A549 (cell line): ENCODE data around the gene ERV3-1. TPM values are rescaled to one million over a fixed set of nuclear protein-coding genes. Genes with fewer than 3 reads are reported as not detected.
"Not testable (repeated sequence)": the region's sequence is repeated elsewhere in the genome, so short reads cannot be mapped to it uniquely, and the experiment has no call there.

Experiments
- ATAC-seq, 2 experiments: fragments of 200-7000 bp in 1 of 2; fragments of >200 bp in 1 of 2; cut with Nextera tagmentation in 1 of 2; cut with Tn5 transposase in 1 of 2; 3 replicates each; pipeline versions ENCODE4 v1.8.0 to v1.9.1; 2018 to 2020; ENCODE audit warnings: mild to moderate bottlenecking in 1 of 2, moderate library complexity in 1 of 2
- CTCF ChIA-PET: fragments of 300-600 bp; sonication (Branson Sonifier 250); formaldehyde crosslinking; extraction: SDS; loops from one replicate; lab custom pipeline; 2021; ENCODE audit warnings: antibody characterized with exemption, inconsistent platforms; lab: Yijun Ruan, JAX
- POLR2A ChIA-PET: fragments of 350-600 bp; formaldehyde crosslinking; extraction: SDS; loops from one replicate; lab custom pipeline; 2021; ENCODE audit warnings: antibody characterized with exemption, inconsistent platforms; lab: Yijun Ruan, JAX
- DNase-seq, 2 experiments: peaks; one replicate each; pipeline versions ENCODE4 v3.0.0 to v3.0.0-alpha.2; 2011 to 2016; ENCODE audit warnings: low read depth in 1 of 2, low spot score in 1 of 2
- FAIRE-seq: peaks from 2 replicates; lab custom pipeline; 2011; peaks lifted over from hg19 to GRCh38; lab: Jason Lieb, UNC
- H3K27ac ChIP-seq, 2 experiments: fragments of >200 bp; sonication (Bioruptor Twin); formaldehyde crosslinking; 3 replicates each; pipeline ENCODE4 v1.5.1; 2016 to 2017
- H3K4me1 ChIP-seq: fragments of >200 bp; sonication (Bioruptor Twin); formaldehyde crosslinking; 3 replicates; pipeline ENCODE4 v1.6.1; 2016
- H3K4me2 ChIP-seq: fragments of >200 bp; sonication (Bioruptor Twin); formaldehyde crosslinking; 3 replicates; pipeline ENCODE4 v1.6.1; 2016
- H3K4me3 ChIP-seq: fragments of >200 bp; sonication (Bioruptor Twin); formaldehyde crosslinking; 3 replicates; pipeline ENCODE4 v1.5.1; 2016
- H3K9me3 ChIP-seq: fragments of >200 bp; sonication (Bioruptor Twin); formaldehyde crosslinking; 3 replicates; pipeline ENCODE4 v1.6.1; 2016
- BCL3 ChIP-seq: fragments of >200 bp; sonication (Bioruptor Twin); formaldehyde crosslinking; IDR thresholded peaks from 3 replicates; pipeline ENCODE4 v1.6.1; 2016
- EHF ChIP-seq: fragments of 250-450 bp; sonication (Bioruptor Pico); IDR thresholded peaks from 2 replicates; pipeline ENCODE4 v1.5.0; 2020; ENCODE audit warnings: mild to moderate bottlenecking
- FOSB ChIP-seq: fragments of 250-450 bp; sonication (Bioruptor Pico); IDR thresholded peaks from 2 replicates; pipeline ENCODE4 v1.5.0; 2020; ENCODE audit warnings: mild to moderate bottlenecking, moderate library complexity
- GATA3 ChIP-seq: IDR thresholded peaks from 2 replicates; pipeline ENCODE4 v1.6.1; 2012; ENCODE audit warnings: borderline replicate concordance
- JUN ChIP-seq, 2 experiments: fragments of >200 bp; sonication (Bioruptor Twin); formaldehyde crosslinking; IDR thresholded peaks; 2 replicates in 1 of 2; 3 replicates in 1 of 2; pipeline ENCODE4 v1.6.1; 2016 to 2017
- KDM1A ChIP-seq: fragments of 200-600 bp; sonication (generic); IDR thresholded peaks from 2 replicates; pipeline ENCODE4 v1.6.1; 2016; ENCODE audit warnings: low read depth, mild to moderate bottlenecking
- MAX ChIP-seq: IDR thresholded peaks from 2 replicates; pipeline ENCODE4 v1.6.1; 2012
- MYC ChIP-seq: IDR thresholded peaks from 2 replicates; pipeline ENCODE4 v1.6.1; 2012; ENCODE audit warnings: mild to moderate bottlenecking, inconsistent platforms, low read length, improper control_type of control experiment, borderline replicate concordance
- PBX3 ChIP-seq: IDR thresholded peaks from 2 replicates; pipeline ENCODE4 v1.6.1; 2012
- PHF8 ChIP-seq: fragments of 200-600 bp; sonication (generic); IDR thresholded peaks from 2 replicates; pipeline ENCODE4 v1.6.1; 2016; ENCODE audit warnings: low read depth, mild to moderate bottlenecking, antibody characterized with exemption, moderate library complexity, borderline replicate concordance
- POLR2A ChIP-seq: IDR thresholded peaks from 2 replicates; pipeline ENCODE4 v1.6.1; 2012; ENCODE audit warnings: mild to moderate bottlenecking, low read length
- RAD21 ChIP-seq, 2 experiments: fragments of >200 bp in 1 of 2; sonication (Bioruptor Twin) in 1 of 2; formaldehyde crosslinking in 1 of 2; IDR thresholded peaks in 1 of 2; conservative IDR thresholded peaks in 1 of 2; 2 replicates in 1 of 2; 3 replicates in 1 of 2; pipeline ENCODE4 v1.6.1; 2012 to 2018; ENCODE audit warnings: inconsistent platforms in 1 of 2
- RARB ChIP-seq: fragments of 250-450 bp; sonication (Bioruptor Pico); IDR thresholded peaks from 2 replicates; pipeline ENCODE4 v1.8.0; 2021; ENCODE audit warnings: mild to moderate bottlenecking, moderate library complexity
- RFX5 ChIP-seq: fragments of 450-650 bp; IDR thresholded peaks from 2 replicates; pipeline ENCODE4 v1.7.1; 2014; ENCODE audit warnings: antibody characterized with exemption, mild to moderate bottlenecking, moderate library complexity
- ZNF302 ChIP-seq: fragments of 250-450 bp; sonication (Bioruptor Pico); IDR thresholded peaks from 2 replicates; pipeline ENCODE4 v1.9.0; 2021; ENCODE audit warnings: inconsistent platforms, mild to moderate bottlenecking, moderate library complexity
- ZSCAN20 ChIP-seq: fragments of 250-450 bp; sonication (Bioruptor Pico); IDR thresholded peaks from 2 replicates; pipeline ENCODE4 v1.8.0; 2022; ENCODE audit warnings: mild to moderate bottlenecking, moderate library complexity
- WGBS: methylation state at CpG from one replicate; pipeline ENCODE4 v1.1.6; 2017; ENCODE audit errors: missing lambda C conversion rate; 5-methylcytosine and 5-hydroxymethylcytosine counted together
- polyA minus RNA-seq: library from RNA; depleted of rRNA, polyadenylated mRNA; stranded (reverse); fragments of >200 nt; gene quantifications from 2 replicates; pipeline ENCODE4 v1.2.3, GENCODE V29; 2011; rRNA and poly(A)+ RNA removed
- polyA plus RNA-seq, 4 experiments: library from polyadenylated mRNA; depleted of rRNA in 3 of 4; stranded (reverse); fragments of >200 nt; fragmentation: RNase III in 1 of 4; extraction: RNeasy Plus Mini Kit Qiagen cat#74134 plus additional on column Dnase treatment in 1 of 4; gene quantifications; 2 replicates in 3 of 4; 3 replicates in 1 of 4; pipeline ENCODE4 v1.2.3, GENCODE V29; 2011 to 2017
- TF ChIP-seq, protein P1 (sequence below): fragments of 250-450 bp; sonication (Bioruptor Pico); IDR thresholded peaks from 2 replicates; pipeline ENCODE4 v1.5.0; 2020; ENCODE audit warnings: low read depth, mild to moderate bottlenecking, moderate library complexity
- TF ChIP-seq, protein P2 (sequence below): fragments of 150-350 bp; IDR thresholded peaks from 2 replicates; pipeline ENCODE4 v1.6.1; 2014; ENCODE audit warnings: low read depth, mild to moderate bottlenecking, low read length

The ERV3-1 gene, protein sequence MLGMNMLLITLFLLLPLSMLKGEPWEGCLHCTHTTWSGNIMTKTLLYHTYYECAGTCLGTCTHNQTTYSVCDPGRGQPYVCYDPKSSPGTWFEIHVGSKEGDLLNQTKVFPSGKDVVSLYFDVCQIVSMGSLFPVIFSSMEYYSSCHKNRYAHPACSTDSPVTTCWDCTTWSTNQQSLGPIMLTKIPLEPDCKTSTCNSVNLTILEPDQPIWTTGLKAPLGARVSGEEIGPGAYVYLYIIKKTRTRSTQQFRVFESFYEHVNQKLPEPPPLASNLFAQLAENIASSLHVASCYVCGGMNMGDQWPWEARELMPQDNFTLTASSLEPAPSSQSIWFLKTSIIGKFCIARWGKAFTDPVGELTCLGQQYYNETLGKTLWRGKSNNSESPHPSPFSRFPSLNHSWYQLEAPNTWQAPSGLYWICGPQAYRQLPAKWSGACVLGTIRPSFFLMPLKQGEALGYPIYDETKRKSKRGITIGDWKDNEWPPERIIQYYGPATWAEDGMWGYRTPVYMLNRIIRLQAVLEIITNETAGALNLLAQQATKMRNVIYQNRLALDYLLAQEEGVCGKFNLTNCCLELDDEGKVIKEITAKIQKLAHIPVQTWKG
- polyA plus RNA-seq (2011; rRNA removed) (5.7 and 5.8 TPM in 2 replicates), polyA plus RNA-seq (2017; fragmentation: RNase III; extraction: RNeasy Plus Mini Kit Qiagen cat#74134 plus additional on column Dnase treatment) (5.0 to 7.0 TPM (median 5.8 TPM) in 3 replicates), polyA minus RNA-seq (4.8 and 6.3 TPM in 2 replicates)
- 1.9 and 2.1 TPM in 2 replicates for polyA plus RNA-seq (2012; cell fraction: cytosol; rRNA removed)
- 1.9 and 2.7 TPM in 2 replicates for polyA plus RNA-seq (2012; cell fraction: nucleus; rRNA removed)

GRCh38 chr7:65006094-65006992, at the start of gene ERV3-1:
ERV3-1 (minus strand) TSS chr7:65006687; CDS start chr7:64993026, 13,661 bp downstream.
- Histone ChIP-seq H3K4me1 (no peaks in the 10 kb centered on the region), H3K4me3 (peak within 1 kb of the TSS; percentile 74), H3K9me3 (peaks cover 42% of the 10 kb centered on the region), H3K4me2 (peak within 1 kb of the TSS; percentile 68), H3K27ac (peak within 1 kb of the TSS; percentile 83 to 92)
- ChIA-PET POLR2A (interaction anchor here (0.6 to 1.8 kb wide), 4 partner anchors 31 to 241 kb away, joined by 5 to 29 read pairs (median 8); partner anchors contain the start of genes ZNF138 and ZNF273), CTCF (no interaction called here)
- TF ChIP-seq, protein P1, sequence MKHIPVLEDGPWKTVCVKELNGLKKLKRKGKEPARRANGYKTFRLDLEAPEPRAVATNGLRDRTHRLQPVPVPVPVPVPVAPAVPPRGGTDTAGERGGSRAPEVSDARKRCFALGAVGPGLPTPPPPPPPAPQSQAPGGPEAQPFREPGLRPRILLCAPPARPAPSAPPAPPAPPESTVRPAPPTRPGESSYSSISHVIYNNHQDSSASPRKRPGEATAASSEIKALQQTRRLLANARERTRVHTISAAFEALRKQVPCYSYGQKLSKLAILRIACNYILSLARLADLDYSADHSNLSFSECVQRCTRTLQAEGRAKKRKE (CRISPR knock-in tag), result no peak
- TF ChIP-seq RARB, result no peak
- TF ChIP-seq PBX3, result peak; percentile 81; the same call in 1 of the 2 replicates
- TF ChIP-seq ZNF302 (CRISPR knock-in tag), result no peak
- TF ChIP-seq POLR2A, result peak; percentile 76
- no peak for TF ChIP-seq RAD21 (conservative IDR thresholded peaks at IDR 0.05 in 1 of 2, IDR thresholded peaks at IDR 0.05 in 1 of 2)
- TF ChIP-seq FOSB (CRISPR knock-in tag), result no peak
- TF ChIP-seq, protein P2, sequence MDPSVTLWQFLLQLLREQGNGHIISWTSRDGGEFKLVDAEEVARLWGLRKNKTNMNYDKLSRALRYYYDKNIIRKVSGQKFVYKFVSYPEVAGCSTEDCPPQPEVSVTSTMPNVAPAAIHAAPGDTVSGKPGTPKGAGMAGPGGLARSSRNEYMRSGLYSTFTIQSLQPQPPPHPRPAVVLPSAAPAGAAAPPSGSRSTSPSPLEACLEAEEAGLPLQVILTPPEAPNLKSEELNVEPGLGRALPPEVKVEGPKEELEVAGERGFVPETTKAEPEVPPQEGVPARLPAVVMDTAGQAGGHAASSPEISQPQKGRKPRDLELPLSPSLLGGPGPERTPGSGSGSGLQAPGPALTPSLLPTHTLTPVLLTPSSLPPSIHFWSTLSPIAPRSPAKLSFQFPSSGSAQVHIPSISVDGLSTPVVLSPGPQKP, result no peak
- TF ChIP-seq JUN (IDR thresholded peaks at IDR 0.05), result peak; percentile 48 to 63; a peak in 1 of 5 replicates
- no peak for TF ChIP-seq EHF
- no peak for TF ChIP-seq ZSCAN20 (CRISPR knock-in tag)
- peak; percentile 99 for TF ChIP-seq PHF8
- TF ChIP-seq BCL3, result peak; percentile 45; the same call in 1 of the 3 replicates
- no peak for TF ChIP-seq GATA3
- TF ChIP-seq RFX5, result no peak; the same call in 1 of the 2 replicates
- TF ChIP-seq KDM1A, result no peak
- peak; percentile 16; the same call in 1 of the 2 replicates for TF ChIP-seq MAX
- TF ChIP-seq MYC, result 0 out of 2 replicates have a peak, but pooled peaks have one; percentile 15
- DNase-seq (peak; percentile 81 to 96), ATAC-seq (peak; percentile 100), FAIRE-seq (no peak)
- WGBS, result 3% methylated on average over 23 of the region's 33 CpGs

GRCh38 chr7:65055786-65056185, 49.3 kb upstream of the ERV3-1 start:
- H3K9me3 ChIP-seq, H3K4me2 ChIP-seq, H3K4me1 ChIP-seq, H3K4me3 ChIP-seq, POLR2A ChIA-PET, DNase-seq, H3K27ac ChIP-seq, FAIRE-seq, CTCF ChIA-PET, ATAC-seq: not testable (repeated sequence)
- WGBS, result 91% methylated on average over 4 of the region's 4 CpGs

GRCh38 chr7:65054466-65054994, 48.0 kb upstream of the ERV3-1 start:
- H3K4me1 ChIP-seq, POLR2A ChIA-PET, H3K9me3 ChIP-seq, H3K4me3 ChIP-seq, H3K4me2 ChIP-seq, DNase-seq, CTCF ChIA-PET, FAIRE-seq, ATAC-seq, H3K27ac ChIP-seq: not testable (repeated sequence)
- 56% methylated on average over 2 of the region's 2 CpGs for WGBS

GRCh38 chr7:65051654-65052053, 45.2 kb upstream of the ERV3-1 start:
- ATAC-seq, H3K4me1 ChIP-seq, H3K27ac ChIP-seq, POLR2A ChIA-PET, H3K4me2 ChIP-seq, FAIRE-seq, DNase-seq, CTCF ChIA-PET, H3K9me3 ChIP-seq, H3K4me3 ChIP-seq: not testable (repeated sequence)
- WGBS, result 88% methylated on average over 2 of the region's 3 CpGs
